ENCODE results near the gene ANKRD11.
A peak's percentile ranks its signal among the peaks of the same experiment; 100 is the strongest.
"Not testable (repeated sequence)": the region's sequence is repeated elsewhere in the genome, so short reads cannot be mapped to it uniquely, and the experiment has no call there.

ANKRD11 gene

GRCh38 chr16:89448656-89449055 lies 41.7 kb downstream of the ANKRD11 start:
- DNase-seq = no peak

GRCh38 chr16:89446975-89447293 lies 43.4 kb downstream of the ANKRD11 start:
- no peak for DNase-seq

GRCh38 chr16:89446136-89446974 lies 44.0 kb downstream of the ANKRD11 start:
- DNase-seq = no peak

- no peak for DNase-seq
Observed at GRCh38 chr16:89445166-89445565, 45.2 kb downstream of the ANKRD11 start.

GRCh38 chr16:89444728-89445127 lies 45.6 kb downstream of the ANKRD11 start:
- DNase-seq = no peak

GRCh38 chr16:89444151-89444723 lies 46.1 kb downstream of the ANKRD11 start:
- no peak for DNase-seq

GRCh38 chr16:89443727-89444084 lies 46.7 kb downstream of the ANKRD11 start:
- no peak for DNase-seq

- DNase-seq = peak; percentile 50
Observed at GRCh38 chr16:89442990-89443726, 47.2 kb downstream of the ANKRD11 start.

- DNase-seq = no peak
Observed at GRCh38 chr16:89442588-89442987, 47.8 kb downstream of the ANKRD11 start.

GRCh38 chr16:89439659-89440058 lies 50.7 kb downstream of the ANKRD11 start:
- no peak for DNase-seq

- DNase-seq = no peak
Observed at GRCh38 chr16:89437991-89438390, 52.4 kb downstream of the ANKRD11 start.

GRCh38 chr16:89437251-89437987 lies 52.9 kb downstream of the ANKRD11 start:
- DNase-seq = no peak

- DNase-seq = no peak
Observed at GRCh38 chr16:89436366-89436765, 54.0 kb downstream of the ANKRD11 start.

- DNase-seq = not testable (repeated sequence)
Observed at GRCh38 chr16:89435059-89435458, 55.3 kb downstream of the ANKRD11 start.

- no peak for DNase-seq
Observed at GRCh38 chr16:89434490-89434889, 55.9 kb downstream of the ANKRD11 start.

GRCh38 chr16:89433363-89433984 lies 56.9 kb downstream of the ANKRD11 start:
- not testable (repeated sequence) for DNase-seq

GRCh38 chr16:89431630-89432029 lies 58.7 kb downstream of the ANKRD11 start:
- DNase-seq = no peak

GRCh38 chr16:89431158-89431584 lies 59.2 kb downstream of the ANKRD11 start:
- DNase-seq = no peak

- DNase-seq = no peak
Observed at GRCh38 chr16:89430436-89431157, 59.8 kb downstream of the ANKRD11 start.

GRCh38 chr16:89428605-89429004 lies 61.8 kb downstream of the ANKRD11 start:
- not testable (repeated sequence) for DNase-seq

GRCh38 chr16:89426736-89427530 lies 63.4 kb downstream of the ANKRD11 start:
- DNase-seq = no peak
